Neural crest cell (in vitro differentiated cells): ENCODE results near the gene TRAPPC6A. TPM values are rescaled to one million over a fixed set of nuclear protein-coding genes. Genes with fewer than 3 reads are reported as not detected.
A peak's percentile ranks its signal among the peaks of the same experiment; 100 is the strongest.

Experiments
- DNase-seq: peaks from one replicate; pipeline ENCODE4 v3.0.0; 2021; ENCODE audit warnings: low read depth, mixed read lengths, low spot score
- H3K27ac Mint-ChIP-seq: one replicate; pipeline ENCODE4 v1.8.0; 2021; ENCODE audit warnings: mild to moderate bottlenecking, mixed read lengths; ENCODE audit not compliant: unreplicated experiment
- H3K27me3 Mint-ChIP-seq: 2 replicates; pipeline ENCODE4 v1.8.0; 2021; ENCODE audit warnings: low read depth, mild to moderate bottlenecking, mixed read lengths
- H3K36me3 Mint-ChIP-seq: 2 replicates; pipeline ENCODE4 v1.8.0; 2021; ENCODE audit warnings: low read depth, mild to moderate bottlenecking, mixed read lengths
- H3K4me1 Mint-ChIP-seq: 2 replicates; pipeline ENCODE4 v1.8.0; 2021; ENCODE audit warnings: mixed read lengths
- H3K4me3 Mint-ChIP-seq: one replicate; pipeline ENCODE4 v1.8.0; 2021; ENCODE audit warnings: mild to moderate bottlenecking, mixed read lengths
- H3K9me3 Mint-ChIP-seq: 2 replicates; pipeline ENCODE4 v1.8.0; 2021; ENCODE audit warnings: mixed read lengths
- total RNA-seq: library from RNA; stranded (reverse); gene quantifications from 2 replicates; pipeline ENCODE4 v1.2.1, GENCODE V29; 2021
- TF ChIP-seq, protein P1 (sequence below): fragments of 200-600 bp; sonication (generic); conservative IDR thresholded peaks from 2 replicates; pipeline ENCODE4 v1.5.0; 2021; ENCODE audit warnings: antibody characterized with exemption, mild to moderate bottlenecking

Gene TRAPPC6A
- total RNA-seq, 1 donor from 2014 or later = 25.1 TPM

DNA sequence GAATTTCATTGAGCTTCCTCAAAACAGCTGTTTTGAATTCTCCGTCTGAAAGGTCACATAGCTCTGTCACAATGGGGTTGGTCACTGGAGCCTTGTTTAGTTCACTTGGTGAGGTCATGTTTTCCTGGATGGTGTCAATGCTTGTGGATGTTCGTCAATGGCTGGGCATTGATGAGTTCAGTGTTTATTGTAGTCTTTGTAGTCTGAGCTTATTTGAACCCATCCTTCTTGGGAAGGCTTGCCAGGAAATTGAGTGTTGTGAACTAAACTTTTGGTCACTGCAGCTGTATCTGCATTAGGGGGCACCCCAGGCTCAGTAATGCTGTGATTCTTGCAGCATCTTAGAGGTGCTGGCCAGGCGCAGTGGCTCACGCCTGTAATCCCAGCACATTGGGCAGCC is 22.5 kb upstream of the TRAPPC6A start:
- H3K27me3 Mint-ChIP-seq = peaks cover 35% of the 10 kb centered on the region
- H3K9me3 Mint-ChIP-seq = no peaks in the 10 kb centered on the region
- peaks cover 6% of the 10 kb centered on the region for H3K4me1 Mint-ChIP-seq
- H3K4me3 Mint-ChIP-seq = no peak overlapping the region
- TF ChIP-seq, protein P1, sequence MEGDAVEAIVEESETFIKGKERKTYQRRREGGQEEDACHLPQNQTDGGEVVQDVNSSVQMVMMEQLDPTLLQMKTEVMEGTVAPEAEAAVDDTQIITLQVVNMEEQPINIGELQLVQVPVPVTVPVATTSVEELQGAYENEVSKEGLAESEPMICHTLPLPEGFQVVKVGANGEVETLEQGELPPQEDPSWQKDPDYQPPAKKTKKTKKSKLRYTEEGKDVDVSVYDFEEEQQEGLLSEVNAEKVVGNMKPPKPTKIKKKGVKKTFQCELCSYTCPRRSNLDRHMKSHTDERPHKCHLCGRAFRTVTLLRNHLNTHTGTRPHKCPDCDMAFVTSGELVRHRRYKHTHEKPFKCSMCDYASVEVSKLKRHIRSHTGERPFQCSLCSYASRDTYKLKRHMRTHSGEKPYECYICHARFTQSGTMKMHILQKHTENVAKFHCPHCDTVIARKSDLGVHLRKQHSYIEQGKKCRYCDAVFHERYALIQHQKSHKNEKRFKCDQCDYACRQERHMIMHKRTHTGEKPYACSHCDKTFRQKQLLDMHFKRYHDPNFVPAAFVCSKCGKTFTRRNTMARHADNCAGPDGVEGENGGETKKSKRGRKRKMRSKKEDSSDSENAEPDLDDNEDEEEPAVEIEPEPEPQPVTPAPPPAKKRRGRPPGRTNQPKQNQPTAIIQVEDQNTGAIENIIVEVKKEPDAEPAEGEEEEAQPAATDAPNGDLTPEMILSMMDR = peak; percentile 56
- H3K27ac Mint-ChIP-seq = no peak overlapping the region
- DNase-seq = peak; percentile 43
- no peaks in the 10 kb centered on the region for H3K36me3 Mint-ChIP-seq

DNA sequence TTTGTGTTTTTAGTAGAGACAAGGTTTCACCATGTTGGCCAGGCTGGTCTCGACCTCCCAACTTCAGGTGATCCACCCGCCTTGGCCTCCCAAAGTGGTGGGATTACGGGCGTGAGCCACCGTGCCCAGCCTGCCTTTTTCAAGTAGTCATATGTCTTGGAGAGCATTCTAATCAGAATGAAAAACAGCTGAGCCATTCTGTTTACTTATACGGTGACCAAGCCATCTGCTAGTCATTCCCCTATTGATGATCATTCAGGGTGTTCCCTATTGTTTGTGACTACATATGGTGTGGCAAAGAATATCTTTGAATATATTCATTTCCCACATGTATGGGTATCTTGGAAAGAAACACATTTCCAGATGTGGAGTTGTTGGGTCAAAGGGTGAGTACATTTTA is 17.7 kb upstream of the TRAPPC6A start:
- no peak overlapping the region for H3K27ac Mint-ChIP-seq
- peaks cover 30% of the 10 kb centered on the region for H3K27me3 Mint-ChIP-seq
- no peaks in the 10 kb centered on the region for H3K9me3 Mint-ChIP-seq
- H3K4me1 Mint-ChIP-seq = peaks cover 11% of the 10 kb centered on the region
- no peak overlapping the region for H3K4me3 Mint-ChIP-seq
- TF ChIP-seq, protein P1 = no peak
- no peak for DNase-seq
- H3K36me3 Mint-ChIP-seq = no peaks in the 10 kb centered on the region

DNA sequence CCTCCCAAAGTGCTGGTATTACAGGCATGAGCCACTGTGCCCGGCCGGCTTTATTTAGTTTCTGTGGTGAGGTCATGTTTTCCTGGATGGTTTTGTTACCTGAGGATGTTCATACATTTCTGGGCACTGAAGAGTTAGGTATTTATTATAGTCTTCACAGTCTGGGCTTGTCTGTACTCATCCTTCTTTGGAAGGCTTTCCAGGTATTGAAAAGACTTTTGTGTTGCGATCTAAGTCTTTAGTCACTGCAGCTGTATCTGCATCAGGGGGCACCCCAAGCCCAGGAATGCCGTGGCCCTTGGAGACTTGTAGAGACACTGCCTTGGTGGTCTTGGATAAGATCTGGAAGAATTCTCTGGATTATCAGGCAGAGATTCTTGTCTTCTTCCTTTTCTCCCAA is 13.3 kb upstream of the TRAPPC6A start:
- H3K9me3 Mint-ChIP-seq = no peaks in the 10 kb centered on the region
- H3K4me3 Mint-ChIP-seq = no peak overlapping the region
- H3K27ac Mint-ChIP-seq = no peak overlapping the region
- peaks cover 8% of the 10 kb centered on the region for H3K27me3 Mint-ChIP-seq
- H3K4me1 Mint-ChIP-seq = peaks cover 5% of the 10 kb centered on the region
- H3K36me3 Mint-ChIP-seq = no peaks in the 10 kb centered on the region
- DNase-seq = no peak
- TF ChIP-seq, protein P1 = no peak

DNA sequence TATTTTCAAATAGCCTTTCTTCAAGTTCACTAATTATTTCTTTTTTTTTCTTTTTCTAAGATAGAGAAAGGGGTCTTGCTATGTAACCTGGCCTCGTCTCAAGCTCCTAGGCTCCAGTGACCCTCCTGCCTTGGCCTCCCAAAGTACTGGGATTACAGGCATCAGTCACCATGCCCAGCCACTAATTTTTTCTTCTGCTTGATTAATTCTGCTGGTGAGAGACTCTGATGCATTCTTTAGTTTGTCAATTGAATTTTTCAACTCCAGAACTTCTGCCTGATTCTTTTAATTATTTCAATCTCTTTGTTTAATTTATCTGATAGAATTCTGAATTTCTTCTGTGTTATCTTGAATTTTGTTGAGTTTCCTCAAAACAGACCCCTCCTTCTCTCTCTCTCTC is 11.9 kb upstream of the TRAPPC6A start:
- H3K4me3 Mint-ChIP-seq = no peak overlapping the region
- peaks cover 4% of the 10 kb centered on the region for H3K27me3 Mint-ChIP-seq
- H3K36me3 Mint-ChIP-seq = no peaks in the 10 kb centered on the region
- TF ChIP-seq, protein P1 = no peak
- no peak overlapping the region for H3K27ac Mint-ChIP-seq
- H3K4me1 Mint-ChIP-seq = peaks cover 5% of the 10 kb centered on the region
- no peak for DNase-seq
- H3K9me3 Mint-ChIP-seq = no peaks in the 10 kb centered on the region

DNA sequence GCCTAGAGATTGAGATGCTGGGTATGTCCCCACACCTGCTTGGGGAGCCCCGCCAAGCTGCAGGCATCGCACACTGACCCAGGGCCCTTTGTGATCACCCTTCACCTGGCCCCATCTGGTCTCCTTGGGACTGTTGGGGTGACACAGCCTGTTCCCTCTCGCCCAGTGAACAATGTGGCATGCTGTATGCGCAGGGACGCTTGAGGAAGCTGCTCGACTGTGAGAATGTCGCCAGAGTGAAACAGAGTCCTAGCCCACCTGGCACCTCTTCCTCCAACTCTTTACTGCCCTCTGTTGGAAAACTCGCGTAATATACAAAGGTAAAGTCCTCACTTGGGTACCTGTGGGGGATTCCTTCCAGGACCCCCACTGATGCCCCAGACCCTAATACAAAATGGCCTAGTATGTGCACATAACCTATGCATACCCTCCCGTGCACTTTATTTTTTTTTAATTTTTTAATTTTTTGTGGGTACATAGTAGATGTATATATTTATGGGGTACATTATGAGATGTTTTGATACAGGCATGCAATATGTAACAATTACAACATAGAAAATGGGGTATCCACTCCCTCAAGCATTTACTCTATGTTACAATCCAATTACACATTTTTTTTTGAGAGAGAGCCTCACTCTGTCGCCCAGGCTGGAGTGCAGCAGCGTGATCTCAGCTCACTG is 9.5 kb upstream of the TRAPPC6A start:
- peaks cover 2% of the 10 kb centered on the region for H3K27me3 Mint-ChIP-seq
- H3K9me3 Mint-ChIP-seq = no peaks in the 10 kb centered on the region

More for the DNA sequence above, 9.5 kb upstream of the TRAPPC6A start:
- Mint-ChIP-seq H3K36me3 (no peaks in the 10 kb centered on the region), H3K4me3 (no peak overlapping the region), H3K27ac (no peak overlapping the region), H3K4me1 (peaks cover 4% of the 10 kb centered on the region)
- DNase-seq = no peak
- TF ChIP-seq, protein P1 = peak; percentile 71
